Measurements from ENCODE around the gene EPHA6.

The EPHA6 gene

DNA sequence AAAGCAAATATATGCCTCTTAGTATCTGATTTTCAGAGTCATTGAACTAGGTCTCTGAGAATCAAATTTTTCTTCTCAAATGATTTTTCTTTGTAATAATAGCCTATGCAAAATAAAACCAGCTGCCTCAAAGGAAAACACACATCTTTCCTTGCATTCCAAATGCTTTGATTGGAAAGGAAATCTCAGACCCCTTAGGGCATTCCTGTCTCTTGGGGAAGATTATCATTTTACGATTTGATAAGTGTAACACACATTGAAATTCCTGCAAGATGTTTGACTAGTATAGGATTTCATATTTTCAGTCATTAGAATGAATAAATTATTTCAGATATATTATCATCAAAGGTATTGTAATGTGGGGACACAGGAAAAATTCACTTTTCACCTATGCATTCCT is 244.8 kb downstream of the EPHA6 start:
- DNase-seq (ENCODE audit: low spot score) = no peak
- TF ChIP-seq, protein P1, sequence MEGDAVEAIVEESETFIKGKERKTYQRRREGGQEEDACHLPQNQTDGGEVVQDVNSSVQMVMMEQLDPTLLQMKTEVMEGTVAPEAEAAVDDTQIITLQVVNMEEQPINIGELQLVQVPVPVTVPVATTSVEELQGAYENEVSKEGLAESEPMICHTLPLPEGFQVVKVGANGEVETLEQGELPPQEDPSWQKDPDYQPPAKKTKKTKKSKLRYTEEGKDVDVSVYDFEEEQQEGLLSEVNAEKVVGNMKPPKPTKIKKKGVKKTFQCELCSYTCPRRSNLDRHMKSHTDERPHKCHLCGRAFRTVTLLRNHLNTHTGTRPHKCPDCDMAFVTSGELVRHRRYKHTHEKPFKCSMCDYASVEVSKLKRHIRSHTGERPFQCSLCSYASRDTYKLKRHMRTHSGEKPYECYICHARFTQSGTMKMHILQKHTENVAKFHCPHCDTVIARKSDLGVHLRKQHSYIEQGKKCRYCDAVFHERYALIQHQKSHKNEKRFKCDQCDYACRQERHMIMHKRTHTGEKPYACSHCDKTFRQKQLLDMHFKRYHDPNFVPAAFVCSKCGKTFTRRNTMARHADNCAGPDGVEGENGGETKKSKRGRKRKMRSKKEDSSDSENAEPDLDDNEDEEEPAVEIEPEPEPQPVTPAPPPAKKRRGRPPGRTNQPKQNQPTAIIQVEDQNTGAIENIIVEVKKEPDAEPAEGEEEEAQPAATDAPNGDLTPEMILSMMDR (IDR thresholded peaks at IDR 0.05) = no peak
- Histone ChIP-seq H3K27ac (no peak overlapping the region), H3K4me3 (no peak overlapping the region)

DNA sequence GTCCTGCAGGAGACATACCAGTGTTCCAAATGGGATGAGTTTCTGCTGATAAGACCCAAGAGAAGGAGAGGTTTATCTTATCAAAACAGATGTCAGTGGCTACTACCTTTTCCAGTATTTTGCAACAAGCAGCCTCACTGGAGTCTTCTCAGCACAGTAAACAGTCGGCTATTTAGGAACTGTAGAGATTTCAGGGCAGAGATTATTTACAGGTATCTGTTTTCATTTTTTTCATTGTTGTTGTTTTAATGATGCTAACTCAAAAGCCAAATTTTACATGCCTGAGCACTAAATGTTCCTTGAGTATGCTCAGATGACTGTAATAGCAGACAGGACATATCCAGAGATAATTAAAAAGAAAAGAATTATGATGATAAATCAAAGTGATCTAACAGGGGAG is 252.1 kb downstream of the EPHA6 start:
- TF ChIP-seq, protein P1 (IDR thresholded peaks at IDR 0.05) = no peak
- H3K4me3 ChIP-seq = no peak overlapping the region
- H3K27ac ChIP-seq = no peak overlapping the region
- DNase-seq (ENCODE audit: low spot score) = no peak

DNA sequence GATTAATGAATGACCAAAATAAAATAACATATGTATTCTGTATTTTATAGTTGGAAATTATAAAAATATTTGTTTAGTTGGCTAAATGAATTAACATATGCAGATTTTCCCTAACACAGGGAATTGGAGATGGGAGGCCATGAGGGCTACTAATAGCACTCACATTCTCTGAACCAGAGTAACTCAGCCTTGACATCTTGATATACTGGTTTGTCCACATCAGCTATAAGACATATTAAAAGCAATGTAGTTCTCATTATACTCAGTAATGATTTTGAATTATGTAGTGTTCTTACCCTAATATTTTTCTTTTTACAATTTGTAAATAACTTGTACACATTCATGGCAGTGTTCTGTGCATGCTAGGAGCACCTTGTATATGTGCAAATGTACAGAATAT is 255.9 kb downstream of the EPHA6 start:
- H3K27ac ChIP-seq = no peak overlapping the region
- DNase-seq (ENCODE audit: low spot score) = no peak
- TF ChIP-seq, protein P1 (IDR thresholded peaks at IDR 0.05) = no peak
- no peak overlapping the region for H3K4me3 ChIP-seq

- H3K4me3 ChIP-seq = no peak overlapping the region
- no peak overlapping the region for H3K27ac ChIP-seq
- TF ChIP-seq, protein P1 (IDR thresholded peaks at IDR 0.05) = no peak
- no peak for DNase-seq (ENCODE audit: low spot score)
Measured at GRCh38 chr3:97074546-97074945, 260.2 kb downstream of the EPHA6 start.

DNA sequence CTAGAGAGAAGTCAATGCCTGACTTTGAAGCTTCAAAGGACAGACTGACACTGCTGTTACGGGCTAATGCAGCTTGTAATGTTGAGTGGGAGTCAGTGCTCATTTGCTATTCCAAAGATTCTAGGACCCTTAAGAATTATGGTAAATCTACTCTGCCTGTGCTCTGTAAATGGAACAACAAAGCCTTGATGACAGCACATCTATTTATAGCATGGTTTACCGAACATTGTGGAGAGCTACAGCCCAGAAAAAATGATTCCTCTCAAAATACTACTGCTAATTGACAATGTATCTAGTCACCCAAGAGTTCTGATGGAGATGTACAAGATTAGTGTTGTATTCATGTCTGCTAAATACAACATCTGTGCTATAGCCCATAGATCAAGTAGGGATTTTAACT is 262.3 kb downstream of the EPHA6 start:
- no peak overlapping the region for H3K27ac ChIP-seq
- TF ChIP-seq, protein P1 (IDR thresholded peaks at IDR 0.05) = no peak
- no peak for DNase-seq (ENCODE audit: low spot score)
- H3K4me3 ChIP-seq = no peak overlapping the region

DNA sequence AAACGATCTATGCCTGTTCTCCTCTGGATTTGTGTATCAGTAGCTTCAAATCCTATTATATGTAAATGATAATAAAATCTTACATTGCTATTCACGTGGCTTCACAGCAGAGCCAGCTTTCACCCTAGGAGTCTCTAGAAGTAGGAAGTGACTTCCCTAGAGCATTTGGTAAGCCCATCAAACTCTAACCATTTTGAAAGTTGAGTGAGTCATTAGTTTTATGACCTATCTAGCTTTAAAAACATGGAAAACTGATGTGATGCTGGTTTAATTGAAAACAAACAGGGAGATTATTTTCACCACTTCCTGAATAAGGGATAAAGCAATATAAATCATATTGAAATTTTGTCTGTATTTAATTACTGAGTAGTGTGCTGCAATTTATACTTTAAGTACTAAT is 275.2 kb downstream of the EPHA6 start:
- TF ChIP-seq, protein P1 (IDR thresholded peaks at IDR 0.05) = no peak
- no peak for DNase-seq (ENCODE audit: low spot score)
- H3K4me3 ChIP-seq = no peak overlapping the region
- no peak overlapping the region for H3K27ac ChIP-seq

GRCh38 chr3:97102641-97103040 is 288.2 kb downstream of the EPHA6 start:
- H3K27ac ChIP-seq = no peak overlapping the region
- no peak for DNase-seq (ENCODE audit: low spot score)
- TF ChIP-seq, protein P1 (IDR thresholded peaks at IDR 0.05) = no peak
- H3K4me3 ChIP-seq = no peak overlapping the region

All from coronary artery (tissue), 2 donors.